HCT116 (cell line): Measurements from ENCODE around the gene POMGNT2. TPM values are rescaled to one million over a fixed set of nuclear protein-coding genes. Genes with fewer than 3 reads are reported as not detected.

Experiments used
- ATAC-seq: fragments of 200-7000 bp; cut with Tn5 transposase; 2 replicates; pipeline ENCODE4 v1.9.1; 2020; ENCODE audit warnings: mild to moderate bottlenecking, moderate library complexity
- BruUV-seq: library from RNA; stranded (reverse); fragments of 400-500 nt; replicated peaks from 2 replicates; lab custom pipeline; 2021; lab: Mats Ljungman, UMichigan
- CTCF ChIA-PET: fragments of 300-600 bp; sonication (Branson Sonifier 250); formaldehyde crosslinking; loops from one replicate; lab custom pipeline; 2021; ENCODE audit warnings: antibody characterized with exemption; lab: Charles Lee
- POLR2A ChIA-PET: fragments of 300-600, 350-600 bp; sonication (Branson Sonifier 250); formaldehyde crosslinking; loops from one replicate; lab custom pipeline; 2021; ENCODE audit warnings: antibody characterized with exemption; lab: Charles Lee
- RAD21 ChIA-PET, 2 experiments: fragments of 300-600 bp; sonication (Branson Sonifier 250); formaldehyde crosslinking; loops; one replicate each; lab custom pipeline; 2023; ENCODE audit warnings: low total read pairs in 2 of 2; ENCODE audit not compliant: uncharacterized antibody in 2 of 2, unreplicated experiment in 2 of 2, low non-redundant PET in 1 of 2; lab: Charles Lee
- DNase-seq: peaks from one replicate; pipeline ENCODE4 v3.0.0-alpha.2; 2010; ENCODE audit warnings: low read depth, low spot score
- H2AFZ ChIP-seq: fragments of 200-600 bp; shearing (Covaris generic), sonication (generic); 2 replicates; pipeline ENCODE4 v1.6.1; 2017; ENCODE audit warnings: low read depth, mixed run types, mixed read lengths, antibody characterized with exemption, low read length; ENCODE audit not compliant: poor library complexity, severe bottlenecking
- H3K27ac ChIP-seq: 2 replicates; pipeline ENCODE4 v1.5.1; 2012; ENCODE audit warnings: low read depth, low read length
- H3K27me3 ChIP-seq: fragments of 200-600 bp; sonication (generic); 2 replicates; pipeline ENCODE4 v1.6.1; 2016; ENCODE audit warnings: mixed run types, low read length, mixed read lengths; ENCODE audit not compliant: insufficient read depth
- H3K36me3 ChIP-seq, 2 experiments: fragments of 200-500 bp in 1 of 2; fragments of 200-600 bp in 1 of 2; sonication (Bioruptor generic) in 1 of 2; sonication (generic) in 1 of 2; 2 replicates each; pipeline versions ENCODE4 v1.5.1 to v1.6.1; 2014 to 2016; ENCODE audit warnings: low read length in 2 of 2, inconsistent platforms in 1 of 2, mixed read lengths in 1 of 2, mixed run types in 1 of 2; ENCODE audit not compliant: insufficient read depth in 2 of 2, control insufficient read depth in 1 of 2
- H3K4me1 ChIP-seq, 2 experiments: fragments of 200-600 bp in 1 of 2; sonication (generic) in 1 of 2; 2 replicates each; pipeline versions ENCODE4 v1.5.1 to v1.6.1; 2012 to 2017; ENCODE audit warnings: low read length in 2 of 2, inconsistent platforms in 1 of 2, mild to moderate bottlenecking in 1 of 2, mixed read lengths in 1 of 2, mixed run types in 1 of 2, moderate library complexity in 1 of 2; ENCODE audit not compliant: insufficient read depth in 2 of 2, control insufficient read depth in 1 of 2
- H3K4me2 ChIP-seq: fragments of 200-600 bp; sonication (generic); 2 replicates; pipeline ENCODE4 v1.6.1; 2017; ENCODE audit warnings: mixed run types, low read length, mixed read lengths
- H3K4me3 ChIP-seq, 2 experiments: fragments of 200-600 bp in 1 of 2; sonication (generic) in 1 of 2; replicated peaks in 1 of 2; 2 replicates each; pipeline ENCODE4 v1.5.1; 2011 to 2016; ENCODE audit warnings: low read length in 2 of 2, control low read depth in 1 of 2, low read depth in 1 of 2, mild to moderate bottlenecking in 1 of 2, mixed read lengths in 1 of 2, mixed run types in 1 of 2
- H3K79me2 ChIP-seq: fragments of 200-600 bp; sonication (generic); 2 replicates; pipeline ENCODE4 v1.6.1; 2017; ENCODE audit warnings: mild to moderate bottlenecking, mixed run types, low read length, moderate library complexity, mixed read lengths; ENCODE audit not compliant: insufficient read depth
- H3K9ac ChIP-seq: fragments of 200-600 bp; sonication (generic); 2 replicates; pipeline ENCODE4 v1.6.1; 2016; ENCODE audit warnings: low read length, mixed read lengths
- H3K9me2 ChIP-seq: fragments of 200-600 bp; sonication (generic), shearing (Covaris generic); 2 replicates; pipeline ENCODE4 v1.6.1; 2017; ENCODE audit warnings: mixed run types, mild to moderate bottlenecking, moderate library complexity; ENCODE audit not compliant: insufficient read depth
- H3K9me3 ChIP-seq, 2 experiments: fragments of 200-500 bp in 1 of 2; fragments of 200-600 bp in 1 of 2; sonication (Bioruptor generic) in 1 of 2; sonication (generic) in 1 of 2; 2 replicates each; pipeline ENCODE4 v1.6.1; 2014 to 2017; ENCODE audit warnings: low read length in 2 of 2, mixed read lengths in 2 of 2, inconsistent platforms in 1 of 2, low read depth in 1 of 2, mild to moderate bottlenecking in 1 of 2, mixed run types in 1 of 2, moderate library complexity in 1 of 2; ENCODE audit not compliant: control insufficient read depth in 1 of 2, insufficient read depth in 1 of 2
- H4K20me1 ChIP-seq: fragments of 200-600 bp; sonication (generic), shearing (Covaris generic); 2 replicates; pipeline ENCODE4 v1.6.1; 2017; ENCODE audit warnings: mixed run types, mild to moderate bottlenecking, moderate library complexity; ENCODE audit not compliant: insufficient read depth
- ATF3 ChIP-seq: IDR thresholded peaks from 2 replicates; pipeline ENCODE4 v1.6.1; 2012
- CBX3 ChIP-seq: IDR thresholded peaks from 2 replicates; pipeline ENCODE4 v1.6.1; 2012; ENCODE audit warnings: low read depth
- CEBPB ChIP-seq: IDR thresholded peaks from 2 replicates; pipeline ENCODE4 v1.6.1; 2012; ENCODE audit warnings: low read depth
- CTCF ChIP-seq, 3 experiments: fragments of 200-600 bp in 1 of 3; sonication (generic) in 1 of 3; IDR thresholded peaks in 2 of 3; conservative IDR thresholded peaks in 1 of 3; 2 replicates each; pipeline ENCODE4 v1.5.1; 2012 to 2017; ENCODE audit warnings: low read depth in 2 of 3, low read length in 2 of 3, antibody characterized with exemption in 1 of 3, borderline replicate concordance in 1 of 3, control low read depth in 1 of 3, mild to moderate bottlenecking in 1 of 3, mixed read lengths in 1 of 3, mixed run types in 1 of 3, moderate library complexity in 1 of 3; ENCODE audit not compliant: insufficient read depth in 1 of 3
- EZH2 ChIP-seq: fragments of 200-600 bp; sonication (generic); IDR thresholded peaks from 2 replicates; pipeline ENCODE4 v1.6.1; 2017; ENCODE audit warnings: antibody characterized with exemption, mixed run types
- EZH2phosphoT487 ChIP-seq: fragments of 200-600 bp; IDR thresholded peaks from 2 replicates; pipeline ENCODE4 v1.6.1; 2018; ENCODE audit warnings: antibody characterized with exemption, borderline replicate concordance
- FOSL1 ChIP-seq: IDR thresholded peaks from 2 replicates; pipeline ENCODE4 v1.6.1; 2012; ENCODE audit warnings: low read depth
- JUND ChIP-seq: IDR thresholded peaks from 2 replicates; pipeline ENCODE4 v1.6.1; 2012
- MAX ChIP-seq: IDR thresholded peaks from 2 replicates; pipeline ENCODE4 v1.6.1; 2012
- POLR2A ChIP-seq: IDR thresholded peaks from 2 replicates; pipeline ENCODE4 v1.7.0; 2011; ENCODE audit warnings: borderline replicate concordance; ENCODE audit not compliant: insufficient read depth, insufficient read length; ENCODE audit errors: extremely low read depth
- POLR2AphosphoS5 ChIP-seq: IDR thresholded peaks from 2 replicates; pipeline ENCODE4 v1.6.1; 2011; ENCODE audit warnings: mild to moderate bottlenecking, low read depth, low read length, moderate library complexity
- RAD21 ChIP-seq: IDR thresholded peaks from 2 replicates; pipeline ENCODE4 v1.6.1; 2012; ENCODE audit warnings: low read depth, mild to moderate bottlenecking
- REST ChIP-seq: IDR thresholded peaks from 2 replicates; pipeline ENCODE4 v1.6.1; 2012; ENCODE audit warnings: low read depth
- SIN3A ChIP-seq: IDR thresholded peaks from 2 replicates; pipeline ENCODE4 v1.6.1; 2012; ENCODE audit warnings: low read depth
- SP1 ChIP-seq: IDR thresholded peaks from 2 replicates; pipeline ENCODE4 v1.6.1; 2012; ENCODE audit warnings: low read depth
- SRF ChIP-seq: IDR thresholded peaks from 2 replicates; pipeline ENCODE4 v1.6.1; 2012; ENCODE audit warnings: low read depth
- YY1 ChIP-seq: IDR thresholded peaks from 2 replicates; pipeline ENCODE4 v1.6.1; 2011; ENCODE audit warnings: low read length, low read depth, moderate library complexity, mild to moderate bottlenecking; ENCODE audit not compliant: insufficient replicate concordance; ENCODE audit errors: extremely low read depth
- ZBTB33 ChIP-seq: IDR thresholded peaks from 2 replicates; pipeline ENCODE4 v1.6.1; 2011; ENCODE audit warnings: mild to moderate bottlenecking, low read length, moderate library complexity; ENCODE audit not compliant: insufficient replicate concordance; ENCODE audit errors: extremely low read depth
- ZFX ChIP-seq: fragments of 450-650 bp; IDR thresholded peaks from 2 replicates; pipeline ENCODE4 v1.6.1; 2017
- ZNF274 ChIP-seq: fragments of 200-500 bp; sonication (Bioruptor generic); IDR thresholded peaks from 2 replicates; pipeline ENCODE4 v1.6.1; 2014; ENCODE audit warnings: mild to moderate bottlenecking, low read depth, low read length, inconsistent platforms
- intact Hi-C: fragments of 100-400 bp; cut with micrococcal nuclease; formaldehyde crosslinking; loops from 2 replicates; pipeline ENCODE4 v1.10.0; 2022
- total RNA-seq: library from RNA; stranded (reverse); gene quantifications from one replicate; pipeline ENCODE4 v1.2.1, GENCODE V29; 2021; ENCODE audit not compliant: unreplicated experiment

Gene POMGNT2
- total RNA-seq, 1 experiment from 2014 or later = 21.6 TPM

- Histone ChIP-seq H3K9me2 (no peaks in the 10 kb centered on the region), H3K27ac (no peak overlapping the region), H4K20me1 (no peaks in the 10 kb centered on the region), H3K27me3 (no peaks in the 10 kb centered on the region), H3K9me3 (no peaks in the 10 kb centered on the region), H2AFZ (no peak overlapping the region), H3K79me2 (no peaks in the 10 kb centered on the region), H3K4me1 (no peaks in the 10 kb centered on the region), H3K36me3 (no peaks in the 10 kb centered on the region), H3K9ac (no peak overlapping the region), H3K4me2 (no peak overlapping the region), H3K4me3 (no peak overlapping the region)
- TF ChIP-seq YY1 (no peak), FOSL1 (no peak), RAD21 (no peak), EZH2phosphoT487 (no peak), ZNF274 (no peak), SP1 (no peak), CTCF (IDR thresholded peaks at IDR 0.05 in 2 of 3, conservative IDR thresholded peaks at IDR 0.05 in 1 of 3; ENCODE audit: borderline replicate concordance in 1 of 3, insufficient read depth in 1 of 3, low read depth in 2 of 3, low read length in 2 of 3) (no peak), JUND (no peak), POLR2AphosphoS5 (no peak), CEBPB (no peak), REST (no peak), ATF3 (no peak), ZFX (no peak), SIN3A (no peak), CBX3 (no peak), MAX (no peak), POLR2A (no peak), ZBTB33 (no peak), EZH2 (no peak), SRF (no peak)
- DNase-seq = no peak
- ChIA-PET CTCF (interaction anchor here (1.4 kb wide), 1 partner anchor 18 kb away, joined by 3 read pairs; no protein-coding TSS in a partner anchor), POLR2A (no interaction called here), RAD21 (no interaction called here)
- no TSS peak for BruUV-seq
- ATAC-seq = no peak
- intact Hi-C loops = no loop called here
These were observed 32.8 kb upstream of the POMGNT2 start for GRCh38 chr3:43138488-43139231.
